Lung (tissue), 12 donors: ENCODE data around the gene RTL1. TPM values are rescaled to one million over a fixed set of nuclear protein-coding genes. Genes with fewer than 3 reads are reported as not detected.

Experiments
- ATAC-seq: fragments of 200-7000 bp; cut with Tn5 transposase; one replicate; pipeline ENCODE4 v1.9.1; 2020; ENCODE audit warnings: moderate number of reproducible peaks; ENCODE audit not compliant: insufficient read depth, low FRiP score
- DNase-seq, 3 donors: peaks; one replicate each; pipeline ENCODE4 v3.0.0-alpha.2; 2013 to 2017
- H3K27ac ChIP-seq, 2 donors: one replicate each; pipeline ENCODE4 v1.5.1; 2013; ENCODE audit warnings: mild to moderate bottlenecking in 2 of 2, moderate library complexity in 2 of 2, control low read depth in 1 of 2, inconsistent platforms in 1 of 2, low read depth in 1 of 2, low read length in 1 of 2
- H3K27me3 ChIP-seq, 3 donors: one replicate each; pipeline ENCODE4 v1.5.1; 2013; ENCODE audit warnings: low read length in 2 of 3; ENCODE audit not compliant: control insufficient read depth in 3 of 3, insufficient read depth in 3 of 3
- H3K36me3 ChIP-seq, 4 donors: one replicate each; pipeline ENCODE4 v1.5.1; 2013; ENCODE audit warnings: low read length in 4 of 4, mild to moderate bottlenecking in 1 of 4, moderate library complexity in 1 of 4; ENCODE audit not compliant: control insufficient read depth in 4 of 4, insufficient read depth in 4 of 4
- H3K4me1 ChIP-seq, 5 donors: one replicate each; pipeline ENCODE4 v1.5.1; 2013; ENCODE audit warnings: low read length in 5 of 5, mild to moderate bottlenecking in 2 of 5, moderate library complexity in 1 of 5; ENCODE audit not compliant: control insufficient read depth in 5 of 5, insufficient read depth in 5 of 5
- H3K4me3 ChIP-seq: one replicate; pipeline ENCODE4 v1.5.1; 2013; ENCODE audit warnings: mild to moderate bottlenecking, control low read depth, moderate library complexity
- H3K9ac ChIP-seq, 2 donors: one replicate each; pipeline ENCODE4 v1.5.1; 2013; ENCODE audit warnings: low read length in 2 of 2, control low read depth in 1 of 2; ENCODE audit not compliant: insufficient read depth in 1 of 2
- H3K9me3 ChIP-seq, 4 donors: one replicate each; pipeline ENCODE4 v1.5.1; 2013; ENCODE audit warnings: low read length in 3 of 4, mild to moderate bottlenecking in 1 of 4, moderate library complexity in 1 of 4; ENCODE audit not compliant: control insufficient read depth in 4 of 4, insufficient read depth in 3 of 4
- WGBS, 2 donors: extraction: QIAGEN DNeasy Blood & Tissue Kit; methylation state at CpG; one replicate each; pipeline ENCODE4 v1.1.7; 2013; 5-methylcytosine and 5-hydroxymethylcytosine counted together
- polyA plus RNA-seq, 2 donors: library from polyadenylated mRNA; stranded (reverse); fragments of 200-250 nt; gene quantifications; one replicate each; pipeline ENCODE4 v1.2.1, GENCODE V29; 2013
- total RNA-seq, 2 donors: library from RNA; depleted of rRNA in 1 of 2; stranded (reverse); fragments of >200 nt in 1 of 2; gene quantifications; one replicate each; pipeline ENCODE4 v1.2.1, GENCODE V29; 2014 to 2021
- TF ChIP-seq, protein P1 (sequence below): IDR thresholded peaks from 2 replicates; pipeline ENCODE4 v1.5.1; 2012; ENCODE audit warnings: mild to moderate bottlenecking; ENCODE audit errors: control extremely low read depth, extremely low read depth
- donor health status: control.
- donor health status: control.
- donor health status: Bipolar disorder and iron deficiency.
- donor health status: healthy.
- donor health status: DM: yes; HTN: yes; CAD: no.

RTL1 gene
- total and polyA plus RNA-seq, 4 donors: 0.02 to 0.09 TPM; not detected in 2

DNA sequence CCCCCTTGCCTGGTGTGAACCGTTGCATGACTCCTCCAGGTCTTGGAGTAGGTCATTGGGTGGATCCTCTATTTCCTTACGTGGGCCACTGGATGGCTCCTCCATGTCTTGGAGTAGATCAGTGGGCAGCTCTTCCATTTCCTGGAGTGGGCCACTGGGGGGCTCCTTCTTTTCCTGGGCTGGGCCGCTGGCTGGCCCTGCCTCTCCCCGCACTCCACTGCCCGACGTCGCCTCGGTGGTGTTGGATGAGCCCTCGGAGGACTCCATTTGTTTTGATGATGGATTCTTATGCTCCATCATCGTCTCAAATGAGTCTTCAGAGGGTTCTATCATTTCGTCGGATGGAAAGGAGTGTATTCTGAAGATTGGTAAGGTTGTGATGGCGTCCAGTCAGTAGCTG, 19.1 kb downstream of the RTL1 start:
- peaks cover 0 to 9% (median 0%) of the 10 kb centered on the region in 4 donors for H3K9me3 ChIP-seq
- H3K9ac ChIP-seq: no peak overlapping the region
- DNase-seq: no peak
- ATAC-seq: no peak
- 91 to 95% methylated on average over 13 of the region's 13 CpGs for WGBS, 2 donors
- peaks cover 0 to 6% (median 0%) of the 10 kb centered on the region in 3 donors for H3K27me3 ChIP-seq
- H3K27ac ChIP-seq: no peak overlapping the region
- H3K4me3 ChIP-seq: no peak overlapping the region
- peaks cover 0 to 5% (median 1%) of the 10 kb centered on the region in 4 donors for H3K36me3 ChIP-seq
- TF ChIP-seq, protein P1, sequence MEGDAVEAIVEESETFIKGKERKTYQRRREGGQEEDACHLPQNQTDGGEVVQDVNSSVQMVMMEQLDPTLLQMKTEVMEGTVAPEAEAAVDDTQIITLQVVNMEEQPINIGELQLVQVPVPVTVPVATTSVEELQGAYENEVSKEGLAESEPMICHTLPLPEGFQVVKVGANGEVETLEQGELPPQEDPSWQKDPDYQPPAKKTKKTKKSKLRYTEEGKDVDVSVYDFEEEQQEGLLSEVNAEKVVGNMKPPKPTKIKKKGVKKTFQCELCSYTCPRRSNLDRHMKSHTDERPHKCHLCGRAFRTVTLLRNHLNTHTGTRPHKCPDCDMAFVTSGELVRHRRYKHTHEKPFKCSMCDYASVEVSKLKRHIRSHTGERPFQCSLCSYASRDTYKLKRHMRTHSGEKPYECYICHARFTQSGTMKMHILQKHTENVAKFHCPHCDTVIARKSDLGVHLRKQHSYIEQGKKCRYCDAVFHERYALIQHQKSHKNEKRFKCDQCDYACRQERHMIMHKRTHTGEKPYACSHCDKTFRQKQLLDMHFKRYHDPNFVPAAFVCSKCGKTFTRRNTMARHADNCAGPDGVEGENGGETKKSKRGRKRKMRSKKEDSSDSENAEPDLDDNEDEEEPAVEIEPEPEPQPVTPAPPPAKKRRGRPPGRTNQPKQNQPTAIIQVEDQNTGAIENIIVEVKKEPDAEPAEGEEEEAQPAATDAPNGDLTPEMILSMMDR: no peak
- H3K4me1 ChIP-seq: no peaks in the 10 kb centered on the region

DNA sequence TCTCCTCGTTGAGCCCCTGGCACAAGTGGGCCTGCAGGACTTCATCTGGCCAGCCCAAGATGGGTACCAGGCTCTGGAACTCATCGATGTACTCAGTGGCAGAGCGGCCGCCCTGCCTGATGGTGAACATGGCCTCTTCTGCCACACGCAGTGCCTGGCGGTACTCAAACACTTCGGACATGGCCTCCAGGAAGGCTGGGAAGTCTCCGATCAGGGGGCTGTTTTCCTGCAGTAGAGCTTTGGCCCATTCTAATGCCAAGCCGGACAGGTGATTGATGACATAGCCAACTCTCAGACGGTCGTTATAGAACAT, 19.8 kb downstream of the RTL1 start:
- no peak overlapping the region for H3K4me3 ChIP-seq
- peaks cover 0 to 9% (median 0%) of the 10 kb centered on the region in 4 donors for H3K9me3 ChIP-seq
- no peaks in the 10 kb centered on the region for H3K4me1 ChIP-seq
- peaks cover 0 to 5% (median 0%) of the 10 kb centered on the region in 4 donors for H3K36me3 ChIP-seq
- TF ChIP-seq, protein P1: no peak
- no peak overlapping the region for H3K27ac ChIP-seq
- H3K9ac ChIP-seq: no peak overlapping the region
- no peak for ATAC-seq
- no peak for DNase-seq
- H3K27me3 ChIP-seq: peaks cover 0 to 6% (median 0%) of the 10 kb centered on the region in 3 donors
- WGBS, 2 donors: 93 to 94% methylated on average over 11 of the region's 11 CpGs

GRCh38 chr14:100882991-100883788, 20.3 kb downstream of the RTL1 start:
- TF ChIP-seq, protein P1: no peak
- Histone ChIP-seq H3K36me3 (peaks cover 0 to 5% (median 0%) of the 10 kb centered on the region in 4 donors), H3K9me3 (peaks cover 0 to 9% (median 0%) of the 10 kb centered on the region in 4 donors), H3K9ac (no peak overlapping the region), H3K4me1 (no peaks in the 10 kb centered on the region), H3K4me3 (no peak overlapping the region), H3K27ac (no peak overlapping the region), H3K27me3 (peaks cover 0 to 6% (median 0%) of the 10 kb centered on the region in 3 donors)
- ATAC-seq (no peak), DNase-seq (no peak)
- WGBS, 2 donors: 95 to 96% methylated on average over 46 of the region's 46 CpGs
